ENCODE results near the gene ANKRD31. TPM values are rescaled to one million over a fixed set of nuclear protein-coding genes. Genes with fewer than 3 reads are reported as not detected.

The ANKRD31 gene
- total RNA-seq, 1 experiment from 2014 or later, result 0.48 TPM

DNA sequence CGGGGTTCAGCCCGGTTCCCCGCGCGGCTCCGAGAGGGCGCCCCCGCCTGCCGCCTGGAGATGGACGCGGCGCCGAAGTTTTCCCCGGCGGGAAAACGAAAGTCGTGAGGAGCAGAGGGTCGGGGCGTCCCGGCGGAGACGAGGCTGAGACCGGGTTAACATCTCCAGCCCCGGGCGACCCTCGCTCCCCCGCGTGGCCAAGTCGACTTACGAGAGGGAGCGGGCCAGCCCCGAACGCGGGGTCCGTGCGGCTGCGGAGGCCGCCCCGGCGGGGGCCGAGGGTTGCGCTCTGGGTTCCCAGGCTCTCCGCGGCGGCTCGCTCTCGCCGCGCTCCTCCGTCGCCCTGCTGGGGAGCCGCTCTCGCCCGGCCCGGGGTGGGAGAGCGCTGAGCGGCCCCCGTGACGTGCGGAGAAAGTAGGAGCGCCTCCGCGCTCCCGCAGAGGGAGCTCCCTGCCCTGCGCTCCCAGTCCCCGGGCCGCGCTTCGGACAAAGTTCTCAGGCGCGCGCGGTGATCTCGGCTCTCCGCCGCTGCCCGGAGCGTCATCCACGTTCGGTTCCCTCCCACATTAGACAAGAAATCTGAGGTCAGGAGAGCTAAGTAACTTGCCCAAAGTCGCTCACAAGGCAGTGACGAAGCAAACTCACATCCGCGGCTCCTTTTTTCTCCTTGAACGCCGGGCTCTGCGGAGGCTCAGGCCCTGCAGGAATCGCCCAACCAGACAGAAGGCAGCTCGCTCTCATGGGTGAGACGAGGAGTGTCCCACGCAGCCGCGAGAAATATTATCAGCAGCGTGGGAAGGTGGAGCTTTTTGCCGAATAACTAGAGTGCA lies 183.2 kb downstream of the ANKRD31 start:
- BruUV-seq (replicated peaks), result TSS peak; percentile 22
- H2AFZ ChIP-seq, result peak overlapping the region; percentile 87
- 0 out of 2 replicates have a peak overlapping the region, but pooled peaks have one; percentile 9 for H3K27ac ChIP-seq
- peaks cover 20% of the 10 kb centered on the region for H3K4me1 ChIP-seq (replicated peaks; ENCODE audit: insufficient read depth)
- peaks cover 9% of the 10 kb centered on the region; the same call in 1 of the 2 replicates for H3F3A ChIP-seq (ENCODE audit: insufficient read depth, low read depth)
- H3K4me3 ChIP-seq, result peak overlapping the region; percentile 72
- no peaks in the 10 kb centered on the region for H4K20me1 ChIP-seq (ENCODE audit: insufficient read depth)
- H3K36me3 ChIP-seq (ENCODE audit: low read depth), result no peaks in the 10 kb centered on the region
- H3K9me2 ChIP-seq (ENCODE audit: insufficient read depth), result no peaks in the 10 kb centered on the region
- TF ChIP-seq EZH2 (IDR thresholded peaks at IDR 0.05; ENCODE audit: low read depth), result no peak
- TF ChIP-seq, protein P1, sequence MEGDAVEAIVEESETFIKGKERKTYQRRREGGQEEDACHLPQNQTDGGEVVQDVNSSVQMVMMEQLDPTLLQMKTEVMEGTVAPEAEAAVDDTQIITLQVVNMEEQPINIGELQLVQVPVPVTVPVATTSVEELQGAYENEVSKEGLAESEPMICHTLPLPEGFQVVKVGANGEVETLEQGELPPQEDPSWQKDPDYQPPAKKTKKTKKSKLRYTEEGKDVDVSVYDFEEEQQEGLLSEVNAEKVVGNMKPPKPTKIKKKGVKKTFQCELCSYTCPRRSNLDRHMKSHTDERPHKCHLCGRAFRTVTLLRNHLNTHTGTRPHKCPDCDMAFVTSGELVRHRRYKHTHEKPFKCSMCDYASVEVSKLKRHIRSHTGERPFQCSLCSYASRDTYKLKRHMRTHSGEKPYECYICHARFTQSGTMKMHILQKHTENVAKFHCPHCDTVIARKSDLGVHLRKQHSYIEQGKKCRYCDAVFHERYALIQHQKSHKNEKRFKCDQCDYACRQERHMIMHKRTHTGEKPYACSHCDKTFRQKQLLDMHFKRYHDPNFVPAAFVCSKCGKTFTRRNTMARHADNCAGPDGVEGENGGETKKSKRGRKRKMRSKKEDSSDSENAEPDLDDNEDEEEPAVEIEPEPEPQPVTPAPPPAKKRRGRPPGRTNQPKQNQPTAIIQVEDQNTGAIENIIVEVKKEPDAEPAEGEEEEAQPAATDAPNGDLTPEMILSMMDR (conservative IDR thresholded peaks at IDR 0.05), result peak; percentile 27; the same call in 1 of the 2 replicates
- no peaks in the 10 kb centered on the region for H3K79me2 ChIP-seq (ENCODE audit: low read depth)
- intact Hi-C loops (cut with micrococcal nuclease; ENCODE audit: unreplicated experiment), result loop anchor here (1.0 to 10.0 kb wide), 6 partner anchors 106 to 289 kb away; partner anchors contain the start of genes ANKRD31, GFM2, HMGCR and NSA2
- DNase-seq, result peak; percentile 60 to 66
- CTCF ChIA-PET, result interaction anchor here (0.5 to 0.8 kb wide), 4 partner anchors 162 to 630 kb away, joined by 3 to 5 read pairs (median 4); partner anchors contain the start of gene ANKRD31
- peak overlapping the region; percentile 75 for H3K4me2 ChIP-seq
- no peaks in the 10 kb centered on the region for H3K27me3 ChIP-seq (ENCODE audit: insufficient read depth, low read depth)
- H3K9me3 ChIP-seq (ENCODE audit: insufficient read depth, low read depth), result no peaks in the 10 kb centered on the region
- POLR2A ChIA-PET (ENCODE audit: unreplicated experiment), result interaction anchor here (0.6 to 0.7 kb wide), 2 partner anchors 99 to 137 kb away, joined by 3 read pairs; no protein-coding TSS in a partner anchor

DNA sequence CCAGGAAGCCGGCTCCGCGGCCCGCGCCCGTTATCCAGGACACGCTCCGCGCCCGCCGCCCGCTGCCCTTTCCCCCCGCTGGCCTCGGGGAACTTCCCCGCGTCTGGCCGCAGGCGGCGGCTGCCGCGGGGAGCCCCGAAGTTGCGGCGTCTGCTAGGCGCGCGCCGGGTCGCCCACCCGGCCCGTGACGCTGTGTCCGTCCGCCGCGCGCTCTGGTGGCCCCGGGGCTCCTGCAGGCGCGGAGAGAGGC lies 183.7 kb downstream of the ANKRD31 start:
- no peaks in the 10 kb centered on the region for H3K36me3 ChIP-seq (ENCODE audit: low read depth)
- peaks cover 9% of the 10 kb centered on the region; the same call in 1 of the 2 replicates for H3F3A ChIP-seq (ENCODE audit: insufficient read depth, low read depth)
- POLR2A ChIA-PET (ENCODE audit: unreplicated experiment), result no interaction called here
- peaks cover 20% of the 10 kb centered on the region for H3K4me1 ChIP-seq (replicated peaks; ENCODE audit: insufficient read depth)
- peak overlapping the region; percentile 75 for H3K4me2 ChIP-seq
- peak overlapping the region; percentile 87; the same call in 1 of the 2 replicates for H2AFZ ChIP-seq
- DNase-seq, result no peak
- no peaks in the 10 kb centered on the region for H3K9me2 ChIP-seq (ENCODE audit: insufficient read depth)
- BruUV-seq (replicated peaks), result no TSS peak
- H3K4me3 ChIP-seq, result peak overlapping the region; percentile 72
- no peaks in the 10 kb centered on the region for H3K27me3 ChIP-seq (ENCODE audit: insufficient read depth, low read depth)
- no peaks in the 10 kb centered on the region for H3K79me2 ChIP-seq (ENCODE audit: low read depth)
- CTCF ChIA-PET, result no interaction called here
- TF ChIP-seq, protein P1 (conservative IDR thresholded peaks at IDR 0.05), result no peak
- TF ChIP-seq EZH2 (IDR thresholded peaks at IDR 0.05; ENCODE audit: low read depth), result no peak
- no peak overlapping the region for H3K27ac ChIP-seq
- H4K20me1 ChIP-seq (ENCODE audit: insufficient read depth), result no peaks in the 10 kb centered on the region
- no peaks in the 10 kb centered on the region for H3K9me3 ChIP-seq (ENCODE audit: insufficient read depth, low read depth)
- intact Hi-C loops (cut with micrococcal nuclease; ENCODE audit: unreplicated experiment), result loop anchor here (1.0 to 10.0 kb wide), 6 partner anchors 106 to 288 kb away; partner anchors contain the start of genes ANKRD31, GFM2, HMGCR and NSA2

- DNase-seq, result peak in 1 of 2 experiments; percentile 44
- TF ChIP-seq, protein P1 (conservative IDR thresholded peaks at IDR 0.05), result no peak
- BruUV-seq (replicated peaks), result TSS peak; percentile 45
- intact Hi-C loops (cut with micrococcal nuclease; ENCODE audit: unreplicated experiment), result loop anchor here (1.0 to 10.0 kb wide), 6 partner anchors 105 to 288 kb away; partner anchors contain the start of genes ANKRD31, GFM2, HMGCR and NSA2
- ChIA-PET POLR2A (ENCODE audit: unreplicated experiment) (no interaction called here), CTCF (interaction anchor here (0.6 kb wide), 1 partner anchor 19 kb away, joined by 3 read pairs; no protein-coding TSS in a partner anchor)
- H3K9me2 ChIP-seq (ENCODE audit: insufficient read depth), result no peaks in the 10 kb centered on the region
- peak within 1 kb of the TSS; percentile 75 for H3K4me2 ChIP-seq
- H3K27ac ChIP-seq, result no peak within 1 kb of the TSS
- H4K20me1 ChIP-seq (ENCODE audit: insufficient read depth), result no peaks in the 10 kb centered on the region
- H3K36me3 ChIP-seq (ENCODE audit: low read depth), result no peaks in the 10 kb centered on the region
- peak within 1 kb of the TSS; percentile 87 for H2AFZ ChIP-seq
- no peaks in the 10 kb centered on the region for H3K27me3 ChIP-seq (ENCODE audit: insufficient read depth, low read depth)
- H3K4me3 ChIP-seq, result peak within 1 kb of the TSS; percentile 72
- peaks cover 9% of the 10 kb centered on the region; the same call in 1 of the 2 replicates for H3F3A ChIP-seq (ENCODE audit: insufficient read depth, low read depth)
- H3K4me1 ChIP-seq (replicated peaks; ENCODE audit: insufficient read depth), result peaks cover 20% of the 10 kb centered on the region
- no peaks in the 10 kb centered on the region for H3K79me2 ChIP-seq (ENCODE audit: low read depth)
- no peaks in the 10 kb centered on the region for H3K9me3 ChIP-seq (ENCODE audit: insufficient read depth, low read depth)
Measured at GRCh38 chr5:75052192-75053053, 184.3 kb downstream of the ANKRD31 start, which contains the start of gene GCNT4. Gene GCNT4 (minus strand): TSS chr5:75052558. CDS start chr5:75030037, 22,521 bp downstream.

Measured in PC-9 (cell line).